DMS153 (cell line): Measurements from ENCODE around the gene CD248.
"Not testable (repeated sequence)": the region's sequence is repeated elsewhere in the genome, so short reads cannot be mapped to it uniquely, and the experiment has no call there.

Source experiments
- DNase-seq: peaks from one replicate; lab custom pipeline; 2025; lab: John Stamatoyannopoulos, UW

CD248 gene

GRCh38 chr11:66313321-66314185, 3.3 kb downstream of the CD248 start:
- no peak for DNase-seq

GRCh38 chr11:66312549-66313320, 4.1 kb downstream of the CD248 start:
- peak; percentile 94 for DNase-seq

GRCh38 chr11:66311965-66312548, 4.8 kb downstream of the CD248 start:
- DNase-seq, result peak; percentile 93

GRCh38 chr11:66311470-66311964, 5.3 kb downstream of the CD248 start:
- no peak for DNase-seq

GRCh38 chr11:66310803-66311440, 5.9 kb downstream of the CD248 start:
- DNase-seq, result not testable (repeated sequence)

- DNase-seq, result no peak
Measured at GRCh38 chr11:66310324-66310723, 6.5 kb downstream of the CD248 start.

- no peak for DNase-seq
Measured at GRCh38 chr11:66309475-66309874, 7.4 kb downstream of the CD248 start.

GRCh38 chr11:66302656-66303055, 14.2 kb downstream of the CD248 start:
- no peak for DNase-seq

GRCh38 chr11:66299186-66299585, 17.7 kb downstream of the CD248 start:
- DNase-seq, result no peak

GRCh38 chr11:66297610-66298009, 19.2 kb downstream of the CD248 start:
- no peak for DNase-seq

GRCh38 chr11:66294626-66295620, 21.9 kb downstream of the CD248 start:
- DNase-seq, result no peak

- DNase-seq, result no peak
Measured at GRCh38 chr11:66293777-66294625, 22.8 kb downstream of the CD248 start.

GRCh38 chr11:66293352-66293751, 23.5 kb downstream of the CD248 start:
- no peak for DNase-seq

GRCh38 chr11:66292543-66293332, 24.1 kb downstream of the CD248 start:
- no peak for DNase-seq

GRCh38 chr11:66291706-66292542, 24.9 kb downstream of the CD248 start, which contains the start of gene TMEM151A:
TSS of gene TMEM151A (plus strand) at chr11:66291894. CDS start at chr11:66292014, 120 bp downstream.
- no peak for DNase-seq

GRCh38 chr11:66291303-66291705, 25.5 kb downstream of the CD248 start:
- DNase-seq, result no peak

- DNase-seq, result no peak
Measured at GRCh38 chr11:66290330-66290621, 26.6 kb downstream of the CD248 start.
